Endothelial cell (in vitro differentiated cells): Measurements from ENCODE around the gene RNASE2. TPM values are rescaled to one million over a fixed set of nuclear protein-coding genes. Genes with fewer than 3 reads are reported as not detected.

Experiments
- DNase-seq: peaks from one replicate; pipeline ENCODE4 v3.0.0; 2021; ENCODE audit warnings: low spot score
- H3K27ac Mint-ChIP-seq: one replicate; pipeline ENCODE4 v1.8.0; 2021; ENCODE audit warnings: mixed read lengths, inconsistent platforms; ENCODE audit not compliant: unreplicated experiment
- H3K27me3 Mint-ChIP-seq: one replicate; pipeline ENCODE4 v1.8.0; 2021; ENCODE audit warnings: mild to moderate bottlenecking, moderate library complexity, mixed read lengths, inconsistent platforms; ENCODE audit not compliant: unreplicated experiment
- H3K36me3 Mint-ChIP-seq: one replicate; pipeline ENCODE4 v1.8.0; 2021; ENCODE audit warnings: mild to moderate bottlenecking, low read depth, mixed read lengths, inconsistent platforms; ENCODE audit not compliant: unreplicated experiment
- H3K4me1 Mint-ChIP-seq: one replicate; pipeline ENCODE4 v1.8.0; 2021; ENCODE audit warnings: mild to moderate bottlenecking, mixed read lengths, inconsistent platforms; ENCODE audit not compliant: unreplicated experiment
- H3K4me3 Mint-ChIP-seq: one replicate; pipeline ENCODE4 v1.8.0; 2021; ENCODE audit warnings: mild to moderate bottlenecking, mixed read lengths, inconsistent platforms; ENCODE audit not compliant: unreplicated experiment
- H3K9me3 Mint-ChIP-seq: one replicate; pipeline ENCODE4 v1.8.0; 2021; ENCODE audit warnings: mixed read lengths, inconsistent platforms; ENCODE audit not compliant: unreplicated experiment
- CTCF ChIP-seq: fragments of 200-600 bp; sonication (generic); IDR thresholded peaks from one replicate; pipeline ENCODE4 v1.5.0; 2021; ENCODE audit warnings: antibody characterized with exemption; ENCODE audit not compliant: unreplicated experiment
- total RNA-seq: library from RNA; stranded (reverse); fragmentation: NEBNext Ultra II Directional; extraction: Animal tissue kit (Norgen Biotek cat#: 25700); gene quantifications from one replicate; pipeline ENCODE4 v1.2.1, GENCODE V29; 2021; ENCODE audit not compliant: unreplicated experiment

The RNASE2 gene
- total RNA-seq, 1 donor from 2014 or later, result not detected

DNA sequence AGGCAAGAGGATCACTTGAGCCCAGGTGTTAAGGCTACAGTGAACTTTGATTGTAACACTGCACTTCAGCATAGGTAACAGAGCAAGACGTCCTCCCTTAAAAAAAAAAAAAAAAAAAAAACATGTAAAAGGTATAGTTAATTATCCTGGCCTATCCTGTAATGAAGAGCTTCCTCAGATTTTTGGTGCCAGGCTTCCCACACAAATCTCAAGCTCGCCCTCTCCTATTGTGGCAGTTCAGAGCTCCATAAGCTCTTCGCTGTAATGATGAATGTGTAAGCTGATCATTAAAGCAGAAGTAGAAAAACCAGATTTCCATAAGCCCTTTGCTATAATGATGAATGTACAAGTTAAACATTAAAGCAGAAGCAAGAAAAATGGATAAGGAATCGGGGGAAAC is 41.8 kb downstream of the RNASE2 start:
- no peak for DNase-seq
- Mint-ChIP-seq H3K9me3 (no peaks in the 10 kb centered on the region), H3K4me3 (no peak overlapping the region), H3K36me3 (peaks cover 19% of the 10 kb centered on the region), H3K27ac (no peak overlapping the region), H3K4me1 (peaks cover 14% of the 10 kb centered on the region), H3K27me3 (no peaks in the 10 kb centered on the region)
- TF ChIP-seq CTCF, result no peak

GRCh38 chr14:20997564-20997963 is 42.3 kb downstream of the RNASE2 start:
- TF ChIP-seq CTCF, result no peak
- Mint-ChIP-seq H3K4me3 (no peak overlapping the region), H3K4me1 (peaks cover 14% of the 10 kb centered on the region), H3K9me3 (no peaks in the 10 kb centered on the region), H3K27me3 (no peaks in the 10 kb centered on the region), H3K36me3 (peaks cover 18% of the 10 kb centered on the region), H3K27ac (no peak overlapping the region)
- no peak for DNase-seq

DNA sequence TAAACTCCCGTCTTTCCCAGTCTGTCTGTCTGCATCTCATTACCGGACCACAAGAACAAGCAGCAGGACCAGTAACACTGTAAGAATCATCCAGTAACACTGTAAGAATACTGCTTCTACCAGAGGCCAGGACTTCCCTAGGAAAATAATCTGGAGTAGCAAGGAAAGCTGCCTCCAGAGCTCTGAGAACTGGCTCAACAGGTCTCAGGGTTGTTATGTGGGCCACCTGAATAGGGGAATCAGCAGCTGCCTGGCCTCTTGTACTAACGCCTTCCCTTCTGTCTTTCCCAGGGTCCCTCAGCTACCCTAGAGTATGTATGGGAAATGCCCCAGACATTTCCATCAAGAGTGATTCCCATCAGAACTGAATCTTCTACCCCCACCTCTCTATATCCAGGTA is 42.9 kb downstream of the RNASE2 start:
- no peaks in the 10 kb centered on the region for H3K27me3 Mint-ChIP-seq
- TF ChIP-seq CTCF, result no peak
- no peak for DNase-seq
- peaks cover 14% of the 10 kb centered on the region for H3K4me1 Mint-ChIP-seq
- H3K9me3 Mint-ChIP-seq, result no peaks in the 10 kb centered on the region
- H3K4me3 Mint-ChIP-seq, result no peak overlapping the region
- H3K27ac Mint-ChIP-seq, result no peak overlapping the region
- peaks cover 16% of the 10 kb centered on the region for H3K36me3 Mint-ChIP-seq

DNA sequence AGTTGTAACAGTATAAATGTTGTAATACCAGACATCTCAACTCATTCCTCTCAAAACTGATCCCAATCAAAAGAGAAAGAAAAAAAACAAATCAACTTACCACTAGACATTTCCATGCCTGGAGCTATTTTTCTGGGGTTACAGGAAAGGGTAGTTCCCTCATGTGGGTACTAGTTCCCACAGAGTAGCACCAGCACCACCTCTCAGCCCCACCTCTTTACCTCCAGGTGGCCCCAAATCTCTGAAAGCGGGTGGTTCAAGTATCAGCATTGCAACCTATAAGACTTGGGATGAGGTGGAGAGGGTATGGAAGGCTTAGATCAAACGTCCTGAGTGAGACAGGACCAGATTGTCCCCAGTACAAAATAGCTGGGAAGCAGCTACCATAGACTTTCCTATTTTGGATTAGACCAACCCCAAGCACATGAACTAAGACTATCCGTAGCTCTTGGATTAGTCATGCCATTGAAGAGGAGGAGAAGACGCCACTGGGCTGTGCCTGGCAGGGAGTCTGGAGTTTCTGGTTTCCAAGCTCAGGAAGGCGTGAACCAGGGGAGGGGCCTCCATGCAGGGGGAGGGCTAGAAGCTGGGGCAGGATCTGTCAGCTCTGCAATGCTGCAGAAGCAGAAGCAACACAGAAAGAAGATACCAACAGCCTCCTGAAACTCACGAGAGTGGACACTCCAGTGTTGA is 43.5 kb downstream of the RNASE2 start, which contains the start of gene SLC39A2:
SLC39A2 (plus strand) TSS at position 620 of the 693 bp plus-strand sequence. CDS start 154 bp downstream, outside the sequence.
- no peaks in the 10 kb centered on the region for H3K9me3 Mint-ChIP-seq
- H3K36me3 Mint-ChIP-seq, result peaks cover 14% of the 10 kb centered on the region
- H3K27me3 Mint-ChIP-seq, result no peaks in the 10 kb centered on the region
- TF ChIP-seq CTCF, result no peak
- DNase-seq, result no peak
- H3K4me3 Mint-ChIP-seq, result no peak within 1 kb of the TSS
- H3K27ac Mint-ChIP-seq, result no peak within 1 kb of the TSS
- peaks cover 14% of the 10 kb centered on the region for H3K4me1 Mint-ChIP-seq

GRCh38 chr14:20999591-20999990 is 44.3 kb downstream of the RNASE2 start:
- Mint-ChIP-seq H3K9me3 (no peaks in the 10 kb centered on the region), H3K4me3 (no peak overlapping the region), H3K4me1 (peaks cover 15% of the 10 kb centered on the region), H3K36me3 (peaks cover 11% of the 10 kb centered on the region), H3K27ac (no peak overlapping the region), H3K27me3 (no peaks in the 10 kb centered on the region)
- no peak for TF ChIP-seq CTCF
- DNase-seq, result no peak
